GF-D8 (cell line): Measurements from ENCODE around the gene MYADM.

Experiments used
- DNase-seq: peaks from one replicate; lab custom pipeline; 2025; lab: John Stamatoyannopoulos, UW

Gene MYADM

DNA sequence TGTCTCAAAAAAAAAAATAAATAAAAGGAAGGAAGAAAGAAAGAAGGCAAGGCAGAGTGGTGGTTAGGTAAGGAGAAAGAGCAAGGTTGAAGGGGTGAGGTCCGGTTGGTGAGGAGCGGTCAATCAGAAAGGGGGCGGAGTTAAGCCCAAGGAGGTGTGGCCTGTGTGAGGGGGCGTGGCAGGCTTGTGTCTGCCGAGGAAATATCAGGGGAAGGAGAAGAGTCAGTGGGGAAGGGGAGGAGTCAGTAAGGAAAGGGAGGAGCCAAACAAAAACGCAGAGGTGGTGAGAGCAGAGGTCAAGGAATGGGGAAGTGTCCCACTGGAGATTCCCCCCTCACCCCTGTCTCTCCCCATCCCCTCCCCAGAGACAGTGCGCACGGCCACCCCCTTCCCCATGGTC is 47.3 kb downstream of the MYADM start:
- no peak for DNase-seq

DNA sequence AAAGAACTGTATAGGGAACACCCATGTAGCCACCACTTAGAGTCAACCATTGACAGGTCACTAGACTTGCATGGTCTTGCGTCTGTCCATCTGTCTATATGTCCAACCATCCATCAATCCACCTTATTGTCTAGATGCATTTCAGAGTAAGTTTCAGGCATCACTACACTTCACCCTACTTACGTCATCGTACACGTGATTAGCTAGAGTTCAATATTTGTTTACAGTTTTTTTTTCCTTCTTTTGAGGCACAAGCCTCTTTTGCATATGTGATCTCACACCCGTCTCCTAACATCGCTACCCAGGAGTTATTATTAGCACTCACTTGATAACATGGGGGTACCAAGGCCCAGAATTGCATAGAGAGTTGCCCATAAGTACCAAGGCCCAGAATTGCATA is 48.3 kb downstream of the MYADM start:
- no peak for DNase-seq

DNA sequence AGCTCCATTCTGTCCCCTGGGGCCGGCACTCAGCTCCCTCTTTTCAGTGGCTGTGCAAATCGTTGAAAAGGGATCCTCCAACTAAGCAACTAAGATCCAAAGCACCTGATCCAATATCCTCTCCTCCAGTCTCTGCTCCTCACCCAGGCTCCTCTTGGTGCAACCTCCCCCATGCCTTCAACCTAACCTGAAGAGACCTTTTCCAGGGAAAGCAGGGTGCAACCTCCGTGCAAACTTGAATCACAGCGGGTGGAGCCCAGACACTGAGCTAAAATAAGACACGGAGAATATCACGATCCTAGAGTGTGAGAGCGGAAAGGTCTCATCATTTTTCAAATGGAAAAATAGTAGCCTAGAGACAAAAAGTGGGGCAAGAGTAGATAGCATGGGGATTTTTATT is 49.7 kb downstream of the MYADM start:
- no peak for DNase-seq
